NB4 (cell line): ENCODE results near the gene CEP55.

ENCODE experiments used
- DNase-seq: peaks from one replicate; pipeline ENCODE4 v3.0.0; 2010; ENCODE audit warnings: low read depth
- H3K4me3 ChIP-seq: one replicate; pipeline ENCODE4 v1.5.1; 2011; ENCODE audit warnings: mild to moderate bottlenecking, low read depth, low read length, moderate library complexity
- CTCF ChIP-seq: IDR thresholded peaks from one replicate; pipeline ENCODE4 v1.5.1; 2012; ENCODE audit warnings: low read depth, low read length
- MAX ChIP-seq: IDR thresholded peaks from 2 replicates; pipeline ENCODE4 v1.6.1; 2011; ENCODE audit warnings: low read depth, low read length
- MYC ChIP-seq: IDR thresholded peaks from 2 replicates; pipeline ENCODE4 v1.6.1; 2011; ENCODE audit warnings: low read depth, low read length
- POLR2A ChIP-seq: IDR thresholded peaks from 2 replicates; pipeline ENCODE4 v1.6.1; 2011; ENCODE audit warnings: mild to moderate bottlenecking; ENCODE audit not compliant: insufficient read length; ENCODE audit errors: extremely low read depth

Gene CEP55

GRCh38 chr10:93496322-93497041 is at the start of gene CEP55:
Gene CEP55 (plus strand): TSS chr10:93496612. CDS start chr10:93500052, 3,440 bp downstream.
- TF ChIP-seq CTCF (no peak), MAX (peak; percentile 88), POLR2A (peak; percentile 69), MYC (peak; percentile 79)
- DNase-seq: peak; percentile 98
- peak within 1 kb of the TSS; percentile 91 for H3K4me3 ChIP-seq

DNA sequence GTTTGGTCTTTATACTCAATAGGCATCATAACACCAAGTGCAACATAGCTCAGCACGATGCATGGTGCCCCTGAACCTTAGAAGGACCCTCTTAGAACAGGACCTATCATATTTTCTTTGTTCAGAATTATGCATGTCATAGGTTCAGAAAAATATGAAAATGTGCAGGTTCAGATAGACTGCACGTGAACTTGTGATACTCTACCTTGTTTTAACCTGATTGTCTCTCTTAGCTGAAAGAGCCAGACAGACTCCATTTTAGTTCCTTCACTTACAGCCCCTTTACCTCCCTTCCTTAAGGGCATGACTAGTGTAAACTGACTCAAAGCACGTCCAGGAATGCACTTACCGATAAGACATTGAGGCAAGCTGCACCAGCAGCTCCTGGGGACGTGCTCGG is 49.4 kb upstream of the CEP55 start:
- DNase-seq: no peak
- H3K4me3 ChIP-seq: no peak overlapping the region
- TF ChIP-seq POLR2A (no peak), MYC (no peak), CTCF (no peak), MAX (no peak)

- no peak for DNase-seq
- no peak for TF ChIP-seq MAX
- no peak for TF ChIP-seq MYC
- TF ChIP-seq CTCF: no peak
- TF ChIP-seq POLR2A: no peak
- H3K4me3 ChIP-seq: no peak overlapping the region
Observed at GRCh38 chr10:93447970-93448369, 48.4 kb upstream of the CEP55 start.

- no peak for DNase-seq
- TF ChIP-seq CTCF (no peak), MYC (no peak), POLR2A (no peak), MAX (no peak)
- no peak overlapping the region for H3K4me3 ChIP-seq
Observed at GRCh38 chr10:93451244-93451947, 45.0 kb upstream of the CEP55 start.

DNA sequence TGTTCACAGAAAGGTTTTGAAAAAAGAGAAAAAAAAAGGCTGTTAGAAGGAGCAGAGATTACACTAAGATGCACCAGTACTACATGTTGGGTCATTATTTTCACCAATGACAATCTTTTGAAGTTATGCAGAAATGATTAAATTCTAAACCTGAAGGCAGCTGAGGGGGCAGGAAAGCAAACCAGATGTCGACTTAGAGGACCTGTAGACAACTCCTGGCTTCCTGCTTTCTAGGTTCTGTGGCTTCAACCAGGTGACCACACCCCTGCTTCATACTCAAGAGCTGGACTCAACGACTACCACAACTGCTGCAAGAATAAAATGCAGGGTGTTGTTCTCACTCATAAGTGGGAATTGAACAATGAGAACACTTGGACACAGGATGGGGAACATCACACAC is 44.3 kb upstream of the CEP55 start:
- no peak for TF ChIP-seq MYC
- TF ChIP-seq CTCF: no peak
- no peak for TF ChIP-seq POLR2A
- TF ChIP-seq MAX: no peak
- DNase-seq: no peak
- H3K4me3 ChIP-seq: no peak overlapping the region
